Activated CD4-positive, alpha-beta memory T cell treated with anti-CD3 and anti-CD28 coated beads for 36 hours (primary cell): ENCODE data around the gene EXOSC1. TPM values are rescaled to one million over a fixed set of nuclear protein-coding genes. Genes with fewer than 3 reads are reported as not detected.

ENCODE experiments used
- CTCF ChIA-PET: fragments of 350-600 bp; sonication (Branson Sonifier 250); formaldehyde crosslinking; loops from one replicate; lab custom pipeline; 2021; ENCODE audit warnings: antibody characterized with exemption, inconsistent platforms; lab: Charles Lee
- POLR2A ChIA-PET: fragments of 350-600 bp; sonication (Branson Sonifier 250); formaldehyde crosslinking; loops from one replicate; lab custom pipeline; 2021; ENCODE audit warnings: antibody characterized with exemption; lab: Charles Lee
- DNase-seq: peaks from one replicate; pipeline ENCODE4 v3.0.0-alpha.2; 2020
- H3K27ac Mint-ChIP-seq: one replicate; pipeline ENCODE4 v1.8.0; 2021; ENCODE audit warnings: mixed read lengths
- H3K27me3 Mint-ChIP-seq: one replicate; pipeline ENCODE4 v1.8.0; 2021; ENCODE audit warnings: mixed read lengths
- H3K36me3 Mint-ChIP-seq: one replicate; pipeline ENCODE4 v1.8.0; 2021; ENCODE audit warnings: mixed read lengths
- H3K4me1 Mint-ChIP-seq: one replicate; pipeline ENCODE4 v1.8.0; 2021; ENCODE audit warnings: low read depth, mixed read lengths
- H3K4me3 Mint-ChIP-seq: one replicate; pipeline ENCODE4 v1.8.0; 2021; ENCODE audit warnings: mild to moderate bottlenecking, mixed read lengths
- H3K9me3 Mint-ChIP-seq: one replicate; pipeline ENCODE4 v1.8.0; 2021; ENCODE audit warnings: mixed read lengths
- intact Hi-C: fragments of 100-400 bp; cut with micrococcal nuclease; formaldehyde crosslinking; loops from one replicate; pipeline ENCODE4 v1.15.1; 2023
- total RNA-seq, 2 experiments: library from RNA; stranded (reverse); gene quantifications; one replicate each; pipeline ENCODE4 v1.2.3, GENCODE V29; 2021

EXOSC1 gene
- total RNA-seq, 2 experiments from 2014 or later, result 69.0 to 75.1 TPM

DNA sequence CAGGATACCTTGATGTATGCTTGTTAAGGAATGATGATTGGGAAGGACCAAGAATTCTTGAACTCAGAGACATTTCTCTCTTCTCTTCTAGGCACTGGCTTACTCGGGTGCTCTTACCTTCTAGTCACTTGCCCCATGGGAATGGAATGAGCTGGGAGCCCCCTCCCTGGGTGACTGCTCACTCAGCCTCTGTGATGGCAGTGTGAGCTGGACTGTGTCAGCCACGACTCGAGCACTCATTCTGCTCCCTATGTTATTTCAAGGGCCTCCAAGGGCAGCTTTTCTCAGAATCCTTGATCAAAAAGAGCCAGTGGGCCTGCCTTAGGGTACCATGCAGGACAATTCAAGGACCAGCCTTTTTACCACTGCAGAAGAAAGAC, 10.9 kb upstream of the EXOSC1 start:
- CTCF ChIA-PET, result interaction anchor here (0.9 to 1.3 kb wide), 4 partner anchors 9 to 50 kb away, joined by 3 to 5 read pairs (median 3); no protein-coding TSS in a partner anchor
- Mint-ChIP-seq H3K27me3 (no peaks in the 10 kb centered on the region), H3K27ac (peak overlapping the region; percentile 91), H3K4me3 (no peak overlapping the region), H3K4me1 (peaks cover 45% of the 10 kb centered on the region), H3K36me3 (peaks cover 63% of the 10 kb centered on the region), H3K9me3 (no peaks in the 10 kb centered on the region)
- POLR2A ChIA-PET, result interaction anchor here (1.0 to 1.1 kb wide), 4 partner anchors 9 to 41 kb away, joined by 3 to 4 read pairs (median 3); no protein-coding TSS in a partner anchor
- no peak for DNase-seq
- intact Hi-C loops, result no loop called here

DNA sequence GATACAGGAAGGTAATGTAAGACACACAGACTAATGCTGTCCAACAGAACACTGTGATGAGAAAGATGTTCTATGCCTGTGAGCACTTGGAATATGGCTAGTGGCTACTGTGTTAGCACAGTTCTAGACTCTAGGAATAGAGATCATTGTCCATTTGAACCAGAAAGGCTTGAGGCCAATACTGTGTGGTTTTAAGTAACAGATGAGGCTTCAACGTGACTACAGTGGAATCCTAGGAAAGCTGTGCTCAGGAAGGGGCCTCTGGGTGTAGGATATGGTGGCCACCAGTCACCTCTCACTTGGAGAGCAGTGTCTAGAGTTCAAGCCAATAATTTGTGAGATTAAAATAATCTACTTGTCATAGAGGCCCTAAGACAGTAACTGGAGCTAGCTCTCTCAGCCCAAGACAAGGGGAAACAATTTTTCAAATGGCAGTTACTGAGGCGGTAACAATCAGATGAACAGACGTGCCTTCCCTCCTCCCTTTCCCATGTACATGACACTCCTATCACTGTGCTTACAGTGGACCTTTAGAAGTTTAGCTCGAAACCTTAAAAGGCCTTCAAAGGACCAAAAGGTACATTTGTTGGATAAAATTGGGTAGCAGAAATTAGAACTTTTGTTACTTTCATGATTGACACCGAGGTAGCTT, 10.4 kb upstream of the EXOSC1 start:
- peak overlapping the region; percentile 91 for H3K27ac Mint-ChIP-seq
- H3K4me1 Mint-ChIP-seq, result peaks cover 45% of the 10 kb centered on the region
- POLR2A ChIA-PET, result interaction anchor here (1.0 to 1.4 kb wide), 5 partner anchors 8 to 43 kb away, joined by 3 to 4 read pairs (median 3); no protein-coding TSS in a partner anchor
- H3K36me3 Mint-ChIP-seq, result peaks cover 57% of the 10 kb centered on the region
- CTCF ChIA-PET, result interaction anchor here (0.9 to 1.3 kb wide), 5 partner anchors 10 to 49 kb away, joined by 3 to 5 read pairs (median 3); no protein-coding TSS in a partner anchor
- intact Hi-C loops, result no loop called here
- no peak for DNase-seq
- H3K27me3 Mint-ChIP-seq, result no peaks in the 10 kb centered on the region
- H3K4me3 Mint-ChIP-seq, result no peak overlapping the region
- no peaks in the 10 kb centered on the region for H3K9me3 Mint-ChIP-seq

- DNase-seq, result peak; percentile 42
- H3K4me1 Mint-ChIP-seq, result peaks cover 56% of the 10 kb centered on the region
- ChIA-PET CTCF (interaction anchor here (0.6 to 2.3 kb wide), 4 partner anchors 10 to 92 kb away, joined by 3 to 6 read pairs (median 4); no protein-coding TSS in a partner anchor), POLR2A (interaction anchor here (0.9 to 2.6 kb wide), 5 partner anchors 10 to 92 kb away, joined by 3 to 9 read pairs (median 7); no protein-coding TSS in a partner anchor)
- intact Hi-C loops, result loop anchor here (1.0 kb wide), 1 partner anchor 8 kb away; the partner anchor contains the start of genes EXOSC1 and ZDHHC16
- H3K36me3 Mint-ChIP-seq, result peaks cover 43% of the 10 kb centered on the region
- H3K9me3 Mint-ChIP-seq, result no peaks in the 10 kb centered on the region
- no peaks in the 10 kb centered on the region for H3K27me3 Mint-ChIP-seq
- peak overlapping the region; percentile 9 for H3K4me3 Mint-ChIP-seq
- H3K27ac Mint-ChIP-seq, result peak overlapping the region; percentile 91
Measured at GRCh38 chr10:97454330-97455036, 8.7 kb upstream of the EXOSC1 start.

DNA sequence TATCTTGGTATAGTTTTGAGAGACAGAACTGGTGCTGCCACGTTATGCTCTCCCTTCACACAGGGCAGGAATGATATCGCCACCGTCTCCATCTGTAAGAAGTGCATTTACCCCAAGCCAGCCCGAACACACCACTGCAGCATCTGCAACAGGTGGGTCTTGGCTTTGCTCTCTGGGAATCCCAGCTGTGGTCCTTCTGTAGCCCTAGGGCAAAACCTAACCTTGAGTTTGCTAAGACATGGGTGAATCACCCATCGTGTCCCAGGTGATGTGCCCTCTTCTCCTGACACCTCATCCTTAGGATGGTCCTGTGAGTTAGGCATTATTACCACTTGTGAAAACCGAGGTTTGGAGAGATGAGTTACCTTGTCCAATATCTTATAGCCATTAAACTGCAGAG, 6.5 kb upstream of the EXOSC1 start:
- ChIA-PET POLR2A (interaction anchor here (1.5 to 1.6 kb wide), 2 partner anchors 8 to 9 kb away, joined by 5 to 6 read pairs; no protein-coding TSS in a partner anchor), CTCF (interaction anchor here (1.0 to 2.3 kb wide), 3 partner anchors 8 to 102 kb away, joined by 3 to 6 read pairs (median 6); no protein-coding TSS in a partner anchor)
- Mint-ChIP-seq H3K9me3 (no peaks in the 10 kb centered on the region), H3K27ac (peak overlapping the region; percentile 91), H3K36me3 (peaks cover 33% of the 10 kb centered on the region), H3K4me1 (peaks cover 68% of the 10 kb centered on the region), H3K27me3 (no peaks in the 10 kb centered on the region), H3K4me3 (no peak overlapping the region)
- no peak for DNase-seq
- intact Hi-C loops, result no loop called here

GRCh38 chr10:97451605-97452004, 5.8 kb upstream of the EXOSC1 start:
- no peak overlapping the region for H3K4me3 Mint-ChIP-seq
- ChIA-PET POLR2A (no interaction called here), CTCF (no interaction called here)
- H3K27ac Mint-ChIP-seq, result peak overlapping the region; percentile 91
- no peaks in the 10 kb centered on the region for H3K9me3 Mint-ChIP-seq
- DNase-seq, result no peak
- peaks cover 26% of the 10 kb centered on the region for H3K36me3 Mint-ChIP-seq
- intact Hi-C loops, result no loop called here
- peaks cover 73% of the 10 kb centered on the region for H3K4me1 Mint-ChIP-seq
- no peaks in the 10 kb centered on the region for H3K27me3 Mint-ChIP-seq

- Mint-ChIP-seq H3K36me3 (peaks cover 25% of the 10 kb centered on the region), H3K9me3 (no peaks in the 10 kb centered on the region), H3K27me3 (no peaks in the 10 kb centered on the region), H3K4me3 (no peak overlapping the region), H3K27ac (peak overlapping the region; percentile 21), H3K4me1 (peaks cover 73% of the 10 kb centered on the region)
- intact Hi-C loops, result no loop called here
- DNase-seq, result no peak
- POLR2A ChIA-PET, result no interaction called here
- CTCF ChIA-PET, result no interaction called here
Measured at GRCh38 chr10:97450828-97451227, 5.0 kb upstream of the EXOSC1 start.

GRCh38 chr10:97445357-97445721, 467 bp downstream of the EXOSC1 start:
- POLR2A ChIA-PET, result interaction anchor here (1.1 to 4.2 kb wide), 12 partner anchors 8 to 54 kb away, joined by 3 to 70 read pairs (median 8); partner anchors contain the start of genes MMS19, RRP12 and UBTD1
- H3K27me3 Mint-ChIP-seq, result no peaks in the 10 kb centered on the region
- peak overlapping the region; percentile 99 for H3K4me3 Mint-ChIP-seq
- intact Hi-C loops, result no loop called here
- CTCF ChIA-PET, result interaction anchor here (1.0 to 4.4 kb wide), 12 partner anchors 11 to 44 kb away, joined by 3 to 57 read pairs (median 8); partner anchors contain the start of genes PGAM1 and RRP12
- H3K36me3 Mint-ChIP-seq, result peaks cover 24% of the 10 kb centered on the region
- H3K27ac Mint-ChIP-seq, result peak overlapping the region; percentile 58
- DNase-seq, result no peak
- H3K4me1 Mint-ChIP-seq, result peaks cover 50% of the 10 kb centered on the region
- no peaks in the 10 kb centered on the region for H3K9me3 Mint-ChIP-seq

GRCh38 chr10:97444212-97444611, 1.6 kb downstream of the EXOSC1 start:
- ChIA-PET CTCF (interaction anchor here (1.0 to 4.4 kb wide), 12 partner anchors 9 to 116 kb away, joined by 4 to 57 read pairs (median 8); partner anchors contain the start of genes PGAM1 and RRP12), POLR2A (interaction anchor here (0.6 to 4.2 kb wide), 13 partner anchors 8 to 55 kb away, joined by 3 to 70 read pairs (median 7); partner anchors contain the start of genes MMS19, RRP12 and UBTD1)
- no peaks in the 10 kb centered on the region for H3K27me3 Mint-ChIP-seq
- H3K4me1 Mint-ChIP-seq, result peaks cover 47% of the 10 kb centered on the region
- peak overlapping the region; percentile 99 for H3K4me3 Mint-ChIP-seq
- no peaks in the 10 kb centered on the region for H3K9me3 Mint-ChIP-seq
- intact Hi-C loops, result loop anchor here (1.0 kb wide), 3 partner anchors 16 to 37 kb away; no protein-coding TSS in a partner anchor
- H3K36me3 Mint-ChIP-seq, result peaks cover 28% of the 10 kb centered on the region
- peak overlapping the region; percentile 58 for H3K27ac Mint-ChIP-seq
- no peak for DNase-seq

DNA sequence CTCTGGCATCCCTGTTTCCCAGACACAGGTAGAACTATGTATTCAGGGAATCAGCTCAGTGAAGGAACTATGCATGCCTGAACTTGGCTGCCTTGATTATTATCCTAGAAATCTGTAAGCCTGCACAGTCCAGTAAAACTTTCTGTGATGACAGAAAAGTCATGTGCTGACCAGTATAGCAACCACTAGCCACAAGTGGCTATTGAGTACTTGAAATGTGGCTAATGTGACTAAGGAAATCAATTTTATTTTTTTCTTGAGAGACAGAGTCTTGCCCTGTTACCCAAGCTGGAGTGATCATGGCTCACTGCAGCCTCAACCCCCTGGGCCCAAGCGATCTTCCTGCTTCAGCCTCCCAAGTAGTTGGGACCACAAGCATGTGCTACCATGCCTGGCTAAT, 3.5 kb downstream of the EXOSC1 start:
- no peak overlapping the region for H3K4me3 Mint-ChIP-seq
- no peak overlapping the region for H3K27ac Mint-ChIP-seq
- no peaks in the 10 kb centered on the region for H3K9me3 Mint-ChIP-seq
- ChIA-PET POLR2A (interaction anchor here (0.6 to 4.2 kb wide), 3 partner anchors 8 to 250 kb away, joined by 3 to 37 read pairs (median 4); partner anchors contain the start of gene PGAM1), CTCF (interaction anchor here (4.4 kb wide), 1 partner anchor 33 kb away, joined by 57 read pairs; no protein-coding TSS in a partner anchor)
- no peaks in the 10 kb centered on the region for H3K27me3 Mint-ChIP-seq
- peaks cover 30% of the 10 kb centered on the region for H3K4me1 Mint-ChIP-seq
- no peak for DNase-seq
- intact Hi-C loops, result no loop called here
- peaks cover 35% of the 10 kb centered on the region for H3K36me3 Mint-ChIP-seq

GRCh38 chr10:97435211-97435610, 10.6 kb downstream of the EXOSC1 start:
- intact Hi-C loops, result no loop called here
- ChIA-PET POLR2A (interaction anchor here (1.8 to 2.9 kb wide), 4 partner anchors 8 to 34 kb away, joined by 4 to 37 read pairs (median 14); partner anchors contain the start of gene RRP12), CTCF (interaction anchor here (0.6 to 2.5 kb wide), 3 partner anchors 10 to 31 kb away, joined by 3 to 13 read pairs (median 7); no protein-coding TSS in a partner anchor)
- DNase-seq, result no peak
- Mint-ChIP-seq H3K4me1 (peaks cover 14% of the 10 kb centered on the region), H3K27me3 (no peaks in the 10 kb centered on the region), H3K9me3 (no peaks in the 10 kb centered on the region), H3K4me3 (no peak overlapping the region), H3K27ac (no peak overlapping the region), H3K36me3 (peaks cover 52% of the 10 kb centered on the region)

GRCh38 chr10:97434557-97434956, 11.2 kb downstream of the EXOSC1 start:
- ChIA-PET CTCF (interaction anchor here (0.6 to 2.5 kb wide), 7 partner anchors 10 to 33 kb away, joined by 3 to 13 read pairs (median 3); partner anchors contain the start of gene RRP12), POLR2A (interaction anchor here (0.7 to 2.9 kb wide), 6 partner anchors 9 to 33 kb away, joined by 3 to 37 read pairs (median 8); partner anchors contain the start of gene RRP12)
- H3K36me3 Mint-ChIP-seq, result peaks cover 54% of the 10 kb centered on the region
- no peak for DNase-seq
- H3K9me3 Mint-ChIP-seq, result no peaks in the 10 kb centered on the region
- peaks cover 18% of the 10 kb centered on the region for H3K4me1 Mint-ChIP-seq
- H3K27me3 Mint-ChIP-seq, result no peaks in the 10 kb centered on the region
- intact Hi-C loops, result no loop called here
- no peak overlapping the region for H3K4me3 Mint-ChIP-seq
- peak overlapping the region; percentile 86 for H3K27ac Mint-ChIP-seq
